ENCODE results near the gene INTS12.

The INTS12 gene

DNA sequence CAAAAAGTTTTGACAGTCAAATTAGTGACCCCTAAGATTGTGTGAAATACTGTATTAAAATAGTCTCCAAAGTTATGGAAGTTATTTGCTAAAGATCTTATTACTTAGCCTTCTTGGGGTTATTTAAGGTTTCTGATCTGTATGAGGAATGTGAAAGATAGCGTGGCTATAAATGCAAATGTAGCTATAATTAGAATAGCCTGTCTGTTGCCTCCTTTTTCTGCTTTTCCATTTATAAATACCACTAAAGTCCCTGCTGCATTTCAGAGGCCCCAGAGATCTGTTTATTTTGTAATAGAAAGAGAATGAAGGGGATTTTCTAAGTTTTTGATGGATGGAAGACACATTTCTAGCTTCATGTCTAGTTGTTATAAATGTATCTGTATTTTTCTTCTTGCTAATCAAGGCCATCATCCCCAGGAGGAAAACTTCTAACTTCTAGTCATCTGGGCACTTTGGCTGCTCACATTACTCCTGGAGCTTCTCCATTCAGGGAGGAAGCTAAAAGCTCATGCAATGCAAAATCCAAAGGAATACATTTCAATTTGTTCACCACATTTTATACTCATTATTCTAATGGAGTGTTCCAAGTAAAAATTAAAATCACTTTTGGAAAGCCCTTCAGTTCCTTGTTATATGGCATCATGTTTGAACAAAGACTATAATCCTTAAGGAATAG, 73.9 kb downstream of the INTS12 start:
- no peak for DNase-seq (ENCODE audit: low read depth)
- no peak overlapping the region for H3K4me3 ChIP-seq (ENCODE audit: low read depth, low read length)

- DNase-seq (ENCODE audit: low read depth) = no peak
- H3K4me3 ChIP-seq (ENCODE audit: low read depth, low read length) = no peak overlapping the region
Measured at GRCh38 chr4:105633241-105633640, 75.2 kb downstream of the INTS12 start.
